Adrenal gland (tissue), 5 donors: Measurements from ENCODE around the gene GPR151.

ENCODE experiments used
- POLR2A ChIP-seq, 2 donors: fragments of 450-650 bp; IDR thresholded peaks; one replicate each; pipeline ENCODE4 v1.6.1; 2017; ENCODE audit warnings: antibody characterized with exemption in 2 of 2, mild to moderate bottlenecking in 2 of 2, moderate library complexity in 1 of 2
- TF ChIP-seq, protein P1 (sequence below), 6 experiments: fragments of 450-650 bp in 4 of 6; fragments of 200-600 bp in 2 of 6; sonication (generic) in 1 of 6; IDR thresholded peaks; 1 replicate in 5 of 6; 2 replicates in 1 of 6; pipeline versions ENCODE4 v1.5.1 to v1.8.0; 2016 to 2021; ENCODE audit warnings: antibody characterized with exemption in 6 of 6, mild to moderate bottlenecking in 2 of 6, moderate library complexity in 1 of 6
- donor health status: DM: no; HTN: no; CAD: no.

DNA sequence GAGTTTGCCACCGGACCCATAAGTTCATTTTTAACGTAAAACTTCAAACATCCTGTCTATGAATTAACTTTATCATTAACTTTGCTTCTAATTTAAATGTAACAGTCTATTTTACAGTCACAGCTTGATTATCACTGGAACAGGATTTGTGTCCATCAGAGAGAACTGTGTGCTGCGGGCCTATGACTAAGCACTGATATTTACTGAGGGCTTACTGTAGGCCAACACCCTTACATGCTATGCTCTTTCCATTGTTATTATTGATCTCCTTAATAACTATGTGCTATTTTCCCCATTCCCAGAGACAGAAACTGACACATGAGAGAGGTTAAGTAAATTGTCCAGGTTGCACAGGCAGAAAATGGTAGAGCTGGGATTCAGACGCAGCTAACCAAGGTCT is 24.0 kb upstream of the GPR151 start:
- TF ChIP-seq POLR2A (IDR thresholded peaks at IDR 0.05) = no peak
- TF ChIP-seq, protein P1, sequence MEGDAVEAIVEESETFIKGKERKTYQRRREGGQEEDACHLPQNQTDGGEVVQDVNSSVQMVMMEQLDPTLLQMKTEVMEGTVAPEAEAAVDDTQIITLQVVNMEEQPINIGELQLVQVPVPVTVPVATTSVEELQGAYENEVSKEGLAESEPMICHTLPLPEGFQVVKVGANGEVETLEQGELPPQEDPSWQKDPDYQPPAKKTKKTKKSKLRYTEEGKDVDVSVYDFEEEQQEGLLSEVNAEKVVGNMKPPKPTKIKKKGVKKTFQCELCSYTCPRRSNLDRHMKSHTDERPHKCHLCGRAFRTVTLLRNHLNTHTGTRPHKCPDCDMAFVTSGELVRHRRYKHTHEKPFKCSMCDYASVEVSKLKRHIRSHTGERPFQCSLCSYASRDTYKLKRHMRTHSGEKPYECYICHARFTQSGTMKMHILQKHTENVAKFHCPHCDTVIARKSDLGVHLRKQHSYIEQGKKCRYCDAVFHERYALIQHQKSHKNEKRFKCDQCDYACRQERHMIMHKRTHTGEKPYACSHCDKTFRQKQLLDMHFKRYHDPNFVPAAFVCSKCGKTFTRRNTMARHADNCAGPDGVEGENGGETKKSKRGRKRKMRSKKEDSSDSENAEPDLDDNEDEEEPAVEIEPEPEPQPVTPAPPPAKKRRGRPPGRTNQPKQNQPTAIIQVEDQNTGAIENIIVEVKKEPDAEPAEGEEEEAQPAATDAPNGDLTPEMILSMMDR (IDR thresholded peaks at IDR 0.05) = no peak
